GM12864 (cell line): ENCODE results near the gene SERTAD2.

Source experiments
- DNase-seq: peaks from one replicate; pipeline ENCODE4 v3.0.0-alpha.2; 2011; ENCODE audit warnings: low read depth
- H3K4me3 ChIP-seq: 2 replicates; pipeline ENCODE4 v1.5.1; 2011; ENCODE audit warnings: mild to moderate bottlenecking, low read depth, low read length, control low read depth
- TF ChIP-seq, protein P1 (sequence below): IDR thresholded peaks from 2 replicates; pipeline ENCODE4 v1.5.1; 2011; ENCODE audit warnings: low read depth, mild to moderate bottlenecking, moderate library complexity, low read length, control low read depth, inconsistent platforms; ENCODE audit errors: missing control alignments

SERTAD2 gene, protein sequence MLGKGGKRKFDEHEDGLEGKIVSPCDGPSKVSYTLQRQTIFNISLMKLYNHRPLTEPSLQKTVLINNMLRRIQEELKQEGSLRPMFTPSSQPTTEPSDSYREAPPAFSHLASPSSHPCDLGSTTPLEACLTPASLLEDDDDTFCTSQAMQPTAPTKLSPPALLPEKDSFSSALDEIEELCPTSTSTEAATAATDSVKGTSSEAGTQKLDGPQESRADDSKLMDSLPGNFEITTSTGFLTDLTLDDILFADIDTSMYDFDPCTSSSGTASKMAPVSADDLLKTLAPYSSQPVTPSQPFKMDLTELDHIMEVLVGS

DNA sequence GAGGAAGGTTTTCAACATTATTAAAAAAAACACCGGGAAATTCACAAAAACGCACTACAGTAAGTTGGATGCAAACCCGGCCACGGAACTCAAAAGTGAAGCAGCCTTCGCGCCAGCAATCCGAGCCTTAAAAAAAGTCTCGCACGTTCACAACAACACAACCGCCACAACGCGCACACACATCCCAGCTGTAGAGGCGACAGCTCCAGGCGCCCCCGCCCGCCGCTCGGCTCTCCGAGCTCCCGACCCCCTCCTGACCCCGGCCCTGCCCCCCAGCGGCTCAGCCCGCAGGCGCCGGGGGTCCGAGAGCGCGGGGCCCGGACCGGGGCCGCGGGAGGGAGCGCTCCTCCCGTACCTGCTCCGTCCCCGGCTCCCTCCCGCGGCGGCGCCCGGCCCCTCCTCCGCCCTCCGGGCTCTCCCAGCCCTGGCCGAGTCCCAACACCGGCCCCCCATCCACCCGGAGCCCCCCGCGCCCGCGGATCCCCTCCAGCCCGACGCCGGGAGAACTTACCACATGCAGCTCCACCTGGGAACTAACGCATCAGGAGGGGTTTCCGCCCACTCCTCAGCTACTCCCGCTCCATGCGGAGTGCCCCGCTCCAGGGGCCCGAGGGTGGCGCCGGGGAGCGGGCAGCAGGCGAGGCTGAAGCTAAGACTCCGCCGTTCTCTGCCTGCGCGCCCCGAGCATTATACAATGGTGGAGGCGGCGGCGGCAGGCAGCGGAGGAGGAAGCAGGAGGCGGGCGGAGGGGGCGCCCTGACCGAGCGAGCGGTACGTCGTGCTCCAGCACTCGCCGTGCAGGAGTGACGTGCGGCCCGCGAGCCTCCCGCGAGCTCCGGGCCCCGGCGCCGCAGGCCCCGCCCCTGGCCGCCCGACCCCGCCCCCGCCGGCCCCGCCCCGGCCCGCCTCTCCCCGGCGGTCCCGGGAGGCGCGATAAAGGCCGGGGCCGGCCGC is at the start of gene SERTAD2:
Gene SERTAD2, minus strand, starts transcription at position 805 of the 954 bp plus-strand sequence. CDS start 17,042 bp downstream, outside the sequence.
- TF ChIP-seq, protein P1, sequence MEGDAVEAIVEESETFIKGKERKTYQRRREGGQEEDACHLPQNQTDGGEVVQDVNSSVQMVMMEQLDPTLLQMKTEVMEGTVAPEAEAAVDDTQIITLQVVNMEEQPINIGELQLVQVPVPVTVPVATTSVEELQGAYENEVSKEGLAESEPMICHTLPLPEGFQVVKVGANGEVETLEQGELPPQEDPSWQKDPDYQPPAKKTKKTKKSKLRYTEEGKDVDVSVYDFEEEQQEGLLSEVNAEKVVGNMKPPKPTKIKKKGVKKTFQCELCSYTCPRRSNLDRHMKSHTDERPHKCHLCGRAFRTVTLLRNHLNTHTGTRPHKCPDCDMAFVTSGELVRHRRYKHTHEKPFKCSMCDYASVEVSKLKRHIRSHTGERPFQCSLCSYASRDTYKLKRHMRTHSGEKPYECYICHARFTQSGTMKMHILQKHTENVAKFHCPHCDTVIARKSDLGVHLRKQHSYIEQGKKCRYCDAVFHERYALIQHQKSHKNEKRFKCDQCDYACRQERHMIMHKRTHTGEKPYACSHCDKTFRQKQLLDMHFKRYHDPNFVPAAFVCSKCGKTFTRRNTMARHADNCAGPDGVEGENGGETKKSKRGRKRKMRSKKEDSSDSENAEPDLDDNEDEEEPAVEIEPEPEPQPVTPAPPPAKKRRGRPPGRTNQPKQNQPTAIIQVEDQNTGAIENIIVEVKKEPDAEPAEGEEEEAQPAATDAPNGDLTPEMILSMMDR = no peak
- peak; percentile 63 for DNase-seq
- H3K4me3 ChIP-seq = peak within 1 kb of the TSS; percentile 88

DNA sequence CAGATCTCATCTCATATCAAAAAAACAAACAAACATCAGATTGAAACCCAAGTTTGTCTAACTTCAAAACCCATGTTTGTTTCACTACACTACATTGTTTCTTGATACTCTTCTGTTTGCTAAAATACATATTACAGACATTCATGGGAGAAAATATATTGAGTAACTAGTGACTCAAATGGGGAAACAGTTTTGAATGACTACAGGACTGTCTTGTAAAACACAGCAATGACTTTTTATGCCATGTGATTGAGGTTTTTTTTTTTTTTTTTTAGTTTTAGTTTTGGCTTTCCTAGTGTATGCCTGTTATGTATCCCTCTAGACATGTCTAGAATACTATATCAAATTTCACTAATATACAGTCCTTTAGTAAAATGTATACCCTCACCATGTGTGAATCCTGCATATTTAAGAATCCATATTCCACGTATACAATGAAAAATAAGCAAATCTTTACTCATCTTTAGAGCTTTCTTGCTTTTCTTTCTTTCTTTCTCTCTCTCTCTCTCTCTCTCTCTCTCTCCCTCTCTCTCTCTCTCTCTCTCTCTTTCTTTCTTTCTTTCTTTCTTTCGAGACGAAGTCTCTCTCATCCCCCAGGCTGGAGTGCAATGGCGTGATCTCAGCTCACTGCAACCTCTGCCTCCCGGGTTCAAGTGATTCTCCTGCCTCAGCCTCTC is 46.6 kb upstream of the SERTAD2 start:
- H3K4me3 ChIP-seq = no peak overlapping the region
- DNase-seq = peak; percentile 51
- TF ChIP-seq, protein P1 = no peak

DNA sequence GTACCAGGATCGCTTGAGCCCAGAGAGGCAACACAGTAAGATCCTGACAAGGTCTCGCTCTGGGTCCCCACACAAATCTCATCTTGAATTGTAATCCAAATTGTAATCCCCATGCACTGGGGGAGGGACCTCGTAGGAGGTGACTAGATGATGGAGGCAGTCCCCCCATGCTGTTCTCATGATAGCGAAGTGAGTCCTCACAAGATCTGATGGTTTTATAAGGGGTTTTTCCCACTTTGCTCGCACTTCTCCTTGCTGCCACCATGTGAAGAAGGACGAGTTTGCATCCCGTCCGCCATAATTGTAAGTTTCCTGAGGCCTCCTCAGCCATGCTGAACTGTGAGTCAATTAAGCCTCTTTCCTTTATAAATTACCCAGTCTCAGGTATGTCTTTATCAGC is 46.0 kb upstream of the SERTAD2 start:
- DNase-seq = peak; percentile 51
- H3K4me3 ChIP-seq = no peak overlapping the region; the same call in 1 of the 2 replicates
- TF ChIP-seq, protein P1 = peak; percentile 38

DNA sequence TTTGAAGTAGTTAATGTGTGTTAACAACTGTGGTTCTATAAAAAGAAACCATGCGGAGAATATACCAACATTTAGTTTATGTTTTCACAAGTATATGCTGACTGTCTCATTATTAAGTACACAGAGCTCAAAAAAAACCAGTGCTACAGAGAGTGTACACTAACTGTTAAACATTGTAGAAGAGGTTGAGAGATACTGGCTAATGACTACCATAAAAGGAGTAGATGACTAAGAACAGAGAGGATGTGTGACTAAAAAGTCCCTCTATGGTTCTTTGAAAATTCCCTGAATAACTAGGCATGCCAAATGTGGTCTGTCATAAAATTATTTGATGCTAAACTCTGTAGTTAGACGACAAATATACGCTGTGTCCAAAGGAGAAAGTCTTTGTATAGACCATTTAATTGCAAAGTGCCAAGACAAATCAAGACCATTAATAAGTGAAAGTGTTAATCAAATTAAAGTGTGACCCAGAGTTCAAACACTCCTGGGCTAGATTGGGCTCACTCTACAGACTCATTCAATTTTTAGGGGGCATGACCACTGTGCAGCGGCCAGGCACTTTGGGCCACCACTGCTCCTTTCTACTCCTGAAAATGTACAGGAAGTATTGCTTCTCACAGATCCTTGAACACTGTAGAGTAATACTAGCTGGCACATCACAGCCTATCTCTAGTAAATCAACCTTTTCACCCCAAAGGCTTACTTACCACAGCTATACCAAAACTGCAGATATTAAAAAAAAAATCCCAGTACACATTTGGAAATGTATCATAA is 45.1 kb upstream of the SERTAD2 start:
- no peak overlapping the region for H3K4me3 ChIP-seq
- TF ChIP-seq, protein P1 = no peak
- DNase-seq = peak; percentile 60

DNA sequence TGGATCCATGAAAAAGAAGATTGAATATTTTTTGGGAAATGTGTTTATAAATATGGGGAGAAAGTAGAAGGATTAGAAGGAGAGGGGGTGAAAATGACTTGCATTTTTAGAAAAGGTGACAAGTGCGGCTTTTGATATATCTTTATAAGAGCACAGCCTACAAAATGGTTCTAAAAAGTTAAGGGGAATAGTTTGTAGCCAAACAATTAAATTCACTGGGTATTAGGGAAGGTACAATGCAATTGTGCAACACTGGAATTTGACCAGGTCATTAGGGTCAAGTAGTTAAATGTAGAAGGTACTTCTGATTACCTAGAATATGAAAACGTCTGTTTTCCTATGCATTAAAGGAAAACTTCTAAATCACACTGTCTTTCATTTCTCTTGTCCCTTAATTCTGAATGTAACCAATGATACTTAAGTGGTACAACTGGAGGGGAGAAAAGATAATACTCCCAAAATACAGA is 44.5 kb upstream of the SERTAD2 start:
- no peak for DNase-seq
- H3K4me3 ChIP-seq = no peak overlapping the region
- TF ChIP-seq, protein P1 = no peak
